KMS-11 (cell line): ENCODE results near the gene ITGBL1.

Experiments used
- H2AFZ ChIP-seq: fragments of 200-600 bp; sonication (generic); 2 replicates; pipeline ENCODE4 v1.6.1; 2016; ENCODE audit warnings: antibody characterized with exemption, mixed run types, low read depth
- H3K27ac ChIP-seq: fragments of 200-600 bp; sonication (generic); 2 replicates; pipeline ENCODE4 v1.6.1; 2016; ENCODE audit warnings: mild to moderate bottlenecking, mixed run types
- H3K27me3 ChIP-seq: fragments of 200-600 bp; sonication (generic); 2 replicates; pipeline ENCODE4 v1.6.1; 2017; ENCODE audit warnings: mild to moderate bottlenecking, low read depth, mixed run types, moderate library complexity; ENCODE audit not compliant: insufficient read depth
- H3K36me3 ChIP-seq: fragments of 200-600 bp; sonication (generic); 2 replicates; pipeline ENCODE4 v1.6.1; 2017; ENCODE audit warnings: mild to moderate bottlenecking, mixed run types; ENCODE audit not compliant: insufficient read depth
- H3K4me1 ChIP-seq: fragments of 200-600 bp; sonication (generic); 2 replicates; pipeline ENCODE4 v1.6.1; 2016; ENCODE audit warnings: mild to moderate bottlenecking, low read depth, mixed run types; ENCODE audit not compliant: poor library complexity, severe bottlenecking
- H3K4me2 ChIP-seq: fragments of 200-600 bp; sonication (generic); 2 replicates; pipeline ENCODE4 v1.7.0; 2016; ENCODE audit warnings: mild to moderate bottlenecking, mixed run types
- H3K4me3 ChIP-seq: fragments of 200-600 bp; sonication (generic); IDR thresholded peaks from 2 replicates; pipeline ENCODE4 v1.6.1; 2017; ENCODE audit warnings: low read depth, low read length, mixed read lengths; ENCODE audit not compliant: insufficient read depth
- H3K79me2 ChIP-seq: fragments of 200-600 bp; sonication (generic); 2 replicates; pipeline ENCODE4 v1.6.1; 2016; ENCODE audit warnings: low read depth, mixed run types; ENCODE audit not compliant: insufficient read depth
- H3K9ac ChIP-seq: fragments of 200-600 bp; sonication (generic); 2 replicates; pipeline ENCODE4 v1.6.1; 2016; ENCODE audit warnings: mild to moderate bottlenecking, mixed run types
- H4K20me1 ChIP-seq: fragments of 200-600 bp; sonication (generic); 2 replicates; pipeline ENCODE4 v1.6.1; 2016; ENCODE audit warnings: mild to moderate bottlenecking, mixed run types; ENCODE audit not compliant: insufficient read depth
- TF ChIP-seq, protein P1 (sequence below): fragments of 200-600 bp; sonication (generic); conservative IDR thresholded peaks from 2 replicates; pipeline ENCODE4 v1.6.1; 2017; ENCODE audit warnings: low read depth, mild to moderate bottlenecking, antibody characterized with exemption, low read length, moderate library complexity, mixed read lengths

ITGBL1 gene

GRCh38 chr13:101706651-101707050 lies 254.2 kb downstream of the ITGBL1 start:
- Histone ChIP-seq H3K4me2 (no peak overlapping the region), H3K4me1 (no peaks in the 10 kb centered on the region), H3K27ac (no peak overlapping the region), H3K4me3 (no peak overlapping the region), H3K9ac (no peak overlapping the region), H3K36me3 (no peaks in the 10 kb centered on the region), H4K20me1 (no peaks in the 10 kb centered on the region), H3K79me2 (no peaks in the 10 kb centered on the region), H3K27me3 (no peaks in the 10 kb centered on the region), H2AFZ (no peak overlapping the region)
- TF ChIP-seq, protein P1, sequence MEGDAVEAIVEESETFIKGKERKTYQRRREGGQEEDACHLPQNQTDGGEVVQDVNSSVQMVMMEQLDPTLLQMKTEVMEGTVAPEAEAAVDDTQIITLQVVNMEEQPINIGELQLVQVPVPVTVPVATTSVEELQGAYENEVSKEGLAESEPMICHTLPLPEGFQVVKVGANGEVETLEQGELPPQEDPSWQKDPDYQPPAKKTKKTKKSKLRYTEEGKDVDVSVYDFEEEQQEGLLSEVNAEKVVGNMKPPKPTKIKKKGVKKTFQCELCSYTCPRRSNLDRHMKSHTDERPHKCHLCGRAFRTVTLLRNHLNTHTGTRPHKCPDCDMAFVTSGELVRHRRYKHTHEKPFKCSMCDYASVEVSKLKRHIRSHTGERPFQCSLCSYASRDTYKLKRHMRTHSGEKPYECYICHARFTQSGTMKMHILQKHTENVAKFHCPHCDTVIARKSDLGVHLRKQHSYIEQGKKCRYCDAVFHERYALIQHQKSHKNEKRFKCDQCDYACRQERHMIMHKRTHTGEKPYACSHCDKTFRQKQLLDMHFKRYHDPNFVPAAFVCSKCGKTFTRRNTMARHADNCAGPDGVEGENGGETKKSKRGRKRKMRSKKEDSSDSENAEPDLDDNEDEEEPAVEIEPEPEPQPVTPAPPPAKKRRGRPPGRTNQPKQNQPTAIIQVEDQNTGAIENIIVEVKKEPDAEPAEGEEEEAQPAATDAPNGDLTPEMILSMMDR: no peak

- H3K79me2 ChIP-seq: no peaks in the 10 kb centered on the region
- no peaks in the 10 kb centered on the region for H3K4me1 ChIP-seq
- TF ChIP-seq, protein P1: no peak
- no peaks in the 10 kb centered on the region for H3K36me3 ChIP-seq
- no peak overlapping the region for H2AFZ ChIP-seq
- no peak overlapping the region for H3K27ac ChIP-seq
- H3K4me2 ChIP-seq: no peak overlapping the region
- no peaks in the 10 kb centered on the region for H4K20me1 ChIP-seq
- no peak overlapping the region for H3K9ac ChIP-seq
- H3K27me3 ChIP-seq: no peaks in the 10 kb centered on the region
- no peak overlapping the region for H3K4me3 ChIP-seq
Observed at GRCh38 chr13:101707659-101708058, 255.2 kb downstream of the ITGBL1 start.

DNA sequence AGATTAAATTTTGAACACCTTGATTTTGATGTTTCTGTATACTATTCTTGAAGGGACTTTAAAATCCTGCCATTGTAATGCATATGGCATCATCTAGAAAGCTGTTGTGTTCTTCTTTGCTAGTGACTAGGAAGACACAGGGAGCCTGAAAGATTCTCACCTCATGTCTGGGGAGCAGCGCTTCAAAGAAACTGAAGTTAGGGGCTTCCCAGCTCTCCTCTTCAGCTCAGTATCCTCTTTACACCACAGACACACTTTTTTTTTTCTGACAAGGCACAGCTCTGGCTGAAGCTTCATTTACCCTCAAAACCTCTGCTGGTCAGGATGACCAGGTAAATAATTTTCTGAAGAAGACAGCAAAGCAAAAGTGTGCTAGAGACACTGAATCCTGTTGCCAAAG lies 255.6 kb downstream of the ITGBL1 start:
- Histone ChIP-seq H3K4me2 (no peak overlapping the region), H3K4me1 (no peaks in the 10 kb centered on the region), H3K4me3 (no peak overlapping the region), H3K9ac (no peak overlapping the region), H3K27ac (no peak overlapping the region), H2AFZ (no peak overlapping the region), H3K27me3 (no peaks in the 10 kb centered on the region), H3K36me3 (no peaks in the 10 kb centered on the region), H3K79me2 (no peaks in the 10 kb centered on the region), H4K20me1 (no peaks in the 10 kb centered on the region)
- TF ChIP-seq, protein P1: no peak

DNA sequence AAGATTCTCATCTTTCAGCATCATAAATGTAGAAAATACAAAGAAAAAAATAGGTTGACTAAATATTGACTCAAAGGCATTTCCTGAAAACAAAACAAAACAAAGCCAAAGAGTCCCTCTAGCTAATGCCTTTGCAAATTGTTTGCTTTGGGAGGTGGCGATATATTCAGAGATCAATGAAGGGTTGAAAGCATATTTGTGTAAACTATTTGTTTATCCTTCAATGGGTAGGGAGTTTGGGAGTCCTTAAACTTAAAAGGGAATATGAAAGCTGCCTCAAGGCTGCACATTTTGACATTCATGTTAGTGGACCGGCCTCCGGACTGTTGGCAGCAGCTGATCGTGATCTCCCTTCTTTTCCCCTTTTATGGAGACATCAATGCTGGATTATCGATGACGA lies 257.5 kb downstream of the ITGBL1 start:
- Histone ChIP-seq H3K27ac (no peak overlapping the region), H2AFZ (no peak overlapping the region), H3K4me2 (no peak overlapping the region), H3K79me2 (no peaks in the 10 kb centered on the region), H3K27me3 (no peaks in the 10 kb centered on the region), H3K4me1 (no peaks in the 10 kb centered on the region), H3K4me3 (no peak overlapping the region), H3K36me3 (no peaks in the 10 kb centered on the region), H4K20me1 (no peaks in the 10 kb centered on the region), H3K9ac (no peak overlapping the region)
- TF ChIP-seq, protein P1: no peak
